Keratinocyte (primary cell): ENCODE measurements around the gene TNFSF10. TPM values are rescaled to one million over a fixed set of nuclear protein-coding genes. Genes with fewer than 3 reads are reported as not detected.
"Not testable (repeated sequence)": the region's sequence is repeated elsewhere in the genome, so short reads cannot be mapped to it uniquely, and the experiment has no call there.

ENCODE experiments used
- DNase-seq: peaks from one replicate; pipeline ENCODE4 v3.0.0-alpha.2; 2011; ENCODE audit warnings: low read depth, missing footprints, low spot score
- FAIRE-seq: peaks from 2 replicates; lab custom pipeline; 2011; peaks lifted over from hg19 to GRCh38; lab: Jason Lieb, UNC
- H2AFZ ChIP-seq: 2 replicates; pipeline ENCODE4 v1.6.0; 2012; ENCODE audit warnings: low read length, control low read depth, inconsistent platforms; ENCODE audit not compliant: control insufficient read depth
- H3K27ac ChIP-seq: 2 replicates; pipeline ENCODE4 v1.5.1; 2011; ENCODE audit warnings: low read length; ENCODE audit not compliant: control insufficient read depth, insufficient read depth
- H3K27me3 ChIP-seq: 3 replicates; pipeline ENCODE4 v1.6.0; 2011; ENCODE audit warnings: low read length; ENCODE audit not compliant: control insufficient read depth, insufficient read depth; ENCODE audit errors: extremely low read depth
- H3K36me3 ChIP-seq, 2 experiments: 2 replicates in 1 of 2; 3 replicates in 1 of 2; pipeline ENCODE4 v1.5.1; 2011; ENCODE audit warnings: low read length in 2 of 2, mild to moderate bottlenecking in 1 of 2; ENCODE audit not compliant: control insufficient read depth in 2 of 2, insufficient read depth in 2 of 2; ENCODE audit errors: extremely low read depth in 1 of 2
- H3K4me1 ChIP-seq: 3 replicates; pipeline ENCODE4 v1.5.1; 2011; ENCODE audit warnings: low read length; ENCODE audit not compliant: control insufficient read depth, insufficient read depth; ENCODE audit errors: extremely low read depth
- H3K4me2 ChIP-seq: 3 replicates; pipeline ENCODE4 v1.6.0; 2011; ENCODE audit warnings: low read depth, low read length; ENCODE audit not compliant: control insufficient read depth, insufficient read depth; ENCODE audit errors: extremely low read depth
- H3K4me3 ChIP-seq, 3 experiments: fragments of 200-600 bp in 1 of 3; sonication (generic) in 1 of 3; 2 replicates in 2 of 3; 3 replicates in 1 of 3; pipeline ENCODE4 v1.5.1; 2011 to 2016; ENCODE audit warnings: low read length in 3 of 3, mild to moderate bottlenecking in 3 of 3, control low read depth in 2 of 3, inconsistent platforms in 1 of 3, low read depth in 1 of 3, mixed read lengths in 1 of 3, mixed run types in 1 of 3, moderate library complexity in 1 of 3; ENCODE audit not compliant: control insufficient read depth in 2 of 3, insufficient read depth in 2 of 3; ENCODE audit errors: extremely low read depth in 1 of 3
- H3K79me2 ChIP-seq: 2 replicates; pipeline ENCODE4 v1.6.0; 2012; ENCODE audit warnings: low read length; ENCODE audit not compliant: control insufficient read depth, insufficient read depth
- H3K9ac ChIP-seq: 3 replicates; pipeline ENCODE4 v1.6.0; 2011; ENCODE audit warnings: low read length; ENCODE audit not compliant: control insufficient read depth, insufficient read depth; ENCODE audit errors: extremely low read depth
- H3K9me1 ChIP-seq: 3 replicates; pipeline ENCODE4 v1.6.0; 2011; ENCODE audit warnings: low read length; ENCODE audit not compliant: control insufficient read depth, insufficient read depth; ENCODE audit errors: extremely low read depth
- H3K9me3 ChIP-seq: 2 replicates; pipeline ENCODE4 v1.5.1; 2012; ENCODE audit warnings: low read depth, low read length; ENCODE audit not compliant: control insufficient read depth
- H4K20me1 ChIP-seq: 3 replicates; pipeline ENCODE4 v1.6.0; 2011; ENCODE audit warnings: low read length; ENCODE audit not compliant: control insufficient read depth, insufficient read depth; ENCODE audit errors: extremely low read depth
- EZH2 ChIP-seq: IDR thresholded peaks from one replicate; pipeline ENCODE4 v1.6.1; 2012; ENCODE audit warnings: inconsistent platforms, mild to moderate bottlenecking, low read length, moderate library complexity
- dilution Hi-C: fragments of 300-500 bp; cut with MboI; formaldehyde crosslinking; loops from one replicate; pipeline ENCODE4 v1.7.0; 2020; ENCODE audit warnings: low sequenced_read_pairs; ENCODE audit not compliant: extremely low pct_ligation_motif_present
- polyA plus RNA-seq, 5 experiments: library from polyadenylated mRNA; depleted of rRNA in 3 of 5; stranded (reverse) in 3 of 5; stranded (forward) in 1 of 5; unstranded in 1 of 5; fragments of >200 nt; gene quantifications; 1 replicate in 1 of 5; 2 replicates in 3 of 5; 3 replicates in 1 of 5; pipeline versions ENCODE4 v1.2.1 to v1.2.3, GENCODE V29; 2011 to 2012; ENCODE audit warnings: missing spikeins in 2 of 5, low read depth in 1 of 5, low replicate concordance in 1 of 5
- TF ChIP-seq, protein P1 (sequence below), 3 experiments: IDR thresholded peaks in 1 of 3; conservative IDR thresholded peaks in 1 of 3; optimal IDR thresholded peaks in 1 of 3; 2 replicates in 2 of 3; 3 replicates in 1 of 3; pipeline versions ENCODE3 to v1.5.1; 2011; ENCODE audit warnings: low read length in 3 of 3, mild to moderate bottlenecking in 3 of 3, moderate library complexity in 2 of 3, control low read depth in 1 of 3, inconsistent platforms in 1 of 3; ENCODE audit not compliant: insufficient read depth in 2 of 3; ENCODE audit errors: extremely low read depth in 1 of 3

TNFSF10 gene
- polyA plus RNA-seq, 1 donor (not counting 4 experiments of a cell fraction or from before 2014, with no cell fraction given) = 21.7 TPM

GRCh38 chr3:172568701-172569100, 45.5 kb upstream of the TNFSF10 start:
- Histone ChIP-seq H3K9me3 (no peaks in the 10 kb centered on the region), H3K27ac (no peak overlapping the region), H3K9ac (no peak overlapping the region), H4K20me1 (no peaks in the 10 kb centered on the region), H3K9me1 (no peaks in the 10 kb centered on the region), H3K4me2 (no peak overlapping the region), H3K79me2 (no peaks in the 10 kb centered on the region), H3K4me3 (no peak overlapping the region), H2AFZ (no peak overlapping the region), H3K27me3 (no peaks in the 10 kb centered on the region), H3K4me1 (peaks cover 4% of the 10 kb centered on the region), H3K36me3 (no peaks in the 10 kb centered on the region)
- dilution Hi-C loops = no loop called here
- TF ChIP-seq EZH2 = no peak
- TF ChIP-seq, protein P1, sequence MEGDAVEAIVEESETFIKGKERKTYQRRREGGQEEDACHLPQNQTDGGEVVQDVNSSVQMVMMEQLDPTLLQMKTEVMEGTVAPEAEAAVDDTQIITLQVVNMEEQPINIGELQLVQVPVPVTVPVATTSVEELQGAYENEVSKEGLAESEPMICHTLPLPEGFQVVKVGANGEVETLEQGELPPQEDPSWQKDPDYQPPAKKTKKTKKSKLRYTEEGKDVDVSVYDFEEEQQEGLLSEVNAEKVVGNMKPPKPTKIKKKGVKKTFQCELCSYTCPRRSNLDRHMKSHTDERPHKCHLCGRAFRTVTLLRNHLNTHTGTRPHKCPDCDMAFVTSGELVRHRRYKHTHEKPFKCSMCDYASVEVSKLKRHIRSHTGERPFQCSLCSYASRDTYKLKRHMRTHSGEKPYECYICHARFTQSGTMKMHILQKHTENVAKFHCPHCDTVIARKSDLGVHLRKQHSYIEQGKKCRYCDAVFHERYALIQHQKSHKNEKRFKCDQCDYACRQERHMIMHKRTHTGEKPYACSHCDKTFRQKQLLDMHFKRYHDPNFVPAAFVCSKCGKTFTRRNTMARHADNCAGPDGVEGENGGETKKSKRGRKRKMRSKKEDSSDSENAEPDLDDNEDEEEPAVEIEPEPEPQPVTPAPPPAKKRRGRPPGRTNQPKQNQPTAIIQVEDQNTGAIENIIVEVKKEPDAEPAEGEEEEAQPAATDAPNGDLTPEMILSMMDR (optimal IDR thresholded peaks at IDR 0.05 in 1 of 3, IDR thresholded peaks at IDR 0.05 in 1 of 3, conservative IDR thresholded peaks at IDR 0.05 in 1 of 3; ENCODE audit: extremely low read depth in 1 of 3, insufficient read depth in 2 of 3, low read length in 3 of 3) = no peak
- DNase-seq (no peak), FAIRE-seq (no peak)

DNA sequence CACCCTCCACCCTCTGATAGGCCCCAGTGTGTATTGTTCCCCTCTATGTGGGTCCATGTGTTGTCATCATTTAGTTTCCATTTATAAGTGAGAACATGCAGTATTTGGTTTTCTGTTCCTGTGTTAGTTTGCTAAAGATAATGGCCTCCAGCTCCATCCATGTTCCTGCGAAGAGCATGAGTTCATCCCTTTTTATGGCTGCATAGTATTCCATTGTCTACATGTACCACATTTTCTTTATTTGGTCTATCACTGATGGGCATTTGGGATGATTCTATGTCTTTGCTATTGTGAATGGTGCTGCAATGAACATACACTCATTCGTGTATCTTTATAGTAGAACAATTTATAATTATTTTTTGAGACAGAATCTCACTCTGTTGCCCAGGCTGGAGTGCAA, 43.6 kb upstream of the TNFSF10 start:
- FAIRE-seq, dilution Hi-C loops: not testable (repeated sequence)

DNA sequence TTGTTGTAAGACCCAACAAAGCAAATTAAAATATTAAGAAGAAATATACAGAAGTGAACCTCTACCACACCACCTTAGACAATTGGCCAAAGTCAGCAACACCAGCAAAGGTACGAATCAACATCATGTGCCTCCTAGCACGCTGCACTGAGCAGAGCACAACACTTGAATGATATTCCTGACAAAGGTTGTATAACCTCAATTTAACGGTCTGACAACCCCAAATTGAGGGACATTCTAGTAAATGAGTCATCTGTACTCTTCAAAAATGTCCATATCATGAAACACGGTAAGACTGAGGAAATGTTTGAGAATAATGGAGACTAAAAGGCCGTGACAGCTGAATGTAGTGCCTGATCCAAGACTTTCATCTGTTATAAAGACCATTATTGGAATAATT, 41.3 kb upstream of the TNFSF10 start:
- no peak for DNase-seq
- Histone ChIP-seq H3K4me3 (no peak overlapping the region), H3K9me1 (no peaks in the 10 kb centered on the region), H3K79me2 (no peaks in the 10 kb centered on the region), H3K27ac (no peak overlapping the region), H3K36me3 (no peaks in the 10 kb centered on the region), H3K4me1 (peaks cover 32% of the 10 kb centered on the region), H3K9ac (no peak overlapping the region), H3K4me2 (no peak overlapping the region), H4K20me1 (no peaks in the 10 kb centered on the region), H2AFZ (no peak overlapping the region), H3K27me3 (no peaks in the 10 kb centered on the region), H3K9me3 (no peaks in the 10 kb centered on the region)
- TF ChIP-seq EZH2 = no peak
- TF ChIP-seq, protein P1 (optimal IDR thresholded peaks at IDR 0.05 in 1 of 3, IDR thresholded peaks at IDR 0.05 in 1 of 3, conservative IDR thresholded peaks at IDR 0.05 in 1 of 3; ENCODE audit: extremely low read depth in 1 of 3, insufficient read depth in 2 of 3, low read length in 3 of 3) = no peak
- no peak for FAIRE-seq
- dilution Hi-C loops = no loop called here

More for the DNA sequence above, 43.6 kb upstream of the TNFSF10 start:
- not testable (repeated sequence) for H3K36me3 ChIP-seq, H3K4me2 ChIP-seq, H4K20me1 ChIP-seq, H3K9me1 ChIP-seq, H3K9ac ChIP-seq, H3K4me3 ChIP-seq, H3K27me3 ChIP-seq, H3K27ac ChIP-seq, H3K9me3 ChIP-seq, H2AFZ ChIP-seq, DNase-seq, H3K79me2 ChIP-seq
- H3K4me1 ChIP-seq = peaks cover 23% of the 10 kb centered on the region
